Suprapubic skin (tissue), 4 donors: ENCODE results near the gene ASB8.

Experiments
- EP300 ChIP-seq: sonication (generic); formaldehyde crosslinking; IDR thresholded peaks from one replicate; pipeline ENCODE4 v1.6.1; 2017; ENCODE audit warnings: antibody characterized with exemption
- POLR2A ChIP-seq, 2 donors: fragments of 450-650 bp; IDR thresholded peaks; one replicate each; pipeline ENCODE4 v1.6.1; 2017; ENCODE audit warnings: antibody characterized with exemption in 2 of 2, mild to moderate bottlenecking in 2 of 2, moderate library complexity in 2 of 2
- POLR2AphosphoS5 ChIP-seq, 3 donors: sonication (generic); formaldehyde crosslinking; IDR thresholded peaks; one replicate each; pipeline ENCODE4 v1.6.1; 2017; ENCODE audit warnings: antibody characterized with exemption in 3 of 3
- TF ChIP-seq, protein P1 (sequence below), 2 donors: fragments of 200-600 bp in 1 of 2; fragments of 450-650 bp in 1 of 2; sonication (generic) in 1 of 2; IDR thresholded peaks; one replicate each; pipeline ENCODE4 v1.5.1; 2016 to 2019; ENCODE audit warnings: antibody characterized with exemption in 2 of 2, mild to moderate bottlenecking in 1 of 2, moderate library complexity in 1 of 2

DNA sequence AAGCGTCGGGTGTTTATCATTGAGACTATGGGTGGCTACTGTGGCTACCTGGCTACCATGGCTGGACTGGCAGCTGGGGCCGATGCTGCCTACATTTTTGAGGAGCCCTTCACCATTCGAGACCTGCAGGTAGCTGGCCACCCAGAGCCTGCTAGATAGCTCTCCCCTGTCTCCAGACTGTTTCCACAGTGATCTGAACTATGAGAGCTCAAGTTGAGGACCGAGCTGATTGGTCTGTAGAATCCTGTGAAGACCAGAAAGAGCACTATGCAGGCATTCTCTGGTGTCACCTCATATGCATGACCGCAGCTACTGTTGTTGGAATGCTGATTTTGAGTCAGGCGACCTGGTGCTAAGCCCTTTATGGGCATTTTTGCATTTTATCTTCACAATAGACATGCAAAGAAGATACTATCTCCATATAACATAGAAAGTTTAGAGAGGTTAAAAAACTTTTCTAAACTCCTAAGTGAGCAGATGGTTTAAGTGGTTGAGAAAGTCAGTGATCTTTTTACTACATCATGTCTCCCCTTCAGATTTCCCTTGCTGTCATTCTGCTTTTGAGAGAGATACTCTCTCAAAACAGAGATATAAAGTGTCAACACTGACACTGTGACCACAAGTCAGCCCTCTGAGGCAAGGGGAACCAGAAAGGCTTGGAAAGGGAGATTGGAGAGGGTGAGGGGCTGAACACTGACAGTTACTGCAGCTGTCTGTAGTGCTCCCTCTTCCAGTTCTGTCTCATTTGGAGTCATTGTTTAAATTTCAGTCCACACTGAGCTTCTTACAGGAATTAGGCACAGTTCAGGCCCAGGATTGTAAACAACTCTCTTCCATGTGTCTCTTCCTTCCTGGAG, 14.3 kb downstream of the ASB8 start:
- no peak for TF ChIP-seq POLR2AphosphoS5 (IDR thresholded peaks at IDR 0.05)
- TF ChIP-seq POLR2A (IDR thresholded peaks at IDR 0.05): no peak
- TF ChIP-seq, protein P1, sequence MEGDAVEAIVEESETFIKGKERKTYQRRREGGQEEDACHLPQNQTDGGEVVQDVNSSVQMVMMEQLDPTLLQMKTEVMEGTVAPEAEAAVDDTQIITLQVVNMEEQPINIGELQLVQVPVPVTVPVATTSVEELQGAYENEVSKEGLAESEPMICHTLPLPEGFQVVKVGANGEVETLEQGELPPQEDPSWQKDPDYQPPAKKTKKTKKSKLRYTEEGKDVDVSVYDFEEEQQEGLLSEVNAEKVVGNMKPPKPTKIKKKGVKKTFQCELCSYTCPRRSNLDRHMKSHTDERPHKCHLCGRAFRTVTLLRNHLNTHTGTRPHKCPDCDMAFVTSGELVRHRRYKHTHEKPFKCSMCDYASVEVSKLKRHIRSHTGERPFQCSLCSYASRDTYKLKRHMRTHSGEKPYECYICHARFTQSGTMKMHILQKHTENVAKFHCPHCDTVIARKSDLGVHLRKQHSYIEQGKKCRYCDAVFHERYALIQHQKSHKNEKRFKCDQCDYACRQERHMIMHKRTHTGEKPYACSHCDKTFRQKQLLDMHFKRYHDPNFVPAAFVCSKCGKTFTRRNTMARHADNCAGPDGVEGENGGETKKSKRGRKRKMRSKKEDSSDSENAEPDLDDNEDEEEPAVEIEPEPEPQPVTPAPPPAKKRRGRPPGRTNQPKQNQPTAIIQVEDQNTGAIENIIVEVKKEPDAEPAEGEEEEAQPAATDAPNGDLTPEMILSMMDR (IDR thresholded peaks at IDR 0.05): no peak
- no peak for TF ChIP-seq EP300
